HG02840 (cell line): Measurements from ENCODE around the gene FGF7.
"Not testable (repeated sequence)": the region's sequence is repeated elsewhere in the genome, so short reads cannot be mapped to it uniquely, and the experiment has no call there.

Experiments used
- ATAC-seq: cut with Tn5 transposase; IDR thresholded peaks from one replicate; pipeline ENCODE4 v1.9.1; 2021; ENCODE audit warnings: mild to moderate bottlenecking, moderate library complexity, moderate number of reproducible peaks; ENCODE audit not compliant: unreplicated experiment, low FRiP score

FGF7 gene

GRCh38 chr15:49423021-49423420 lies at the start of gene FGF7:
Gene FGF7, plus strand, starts transcription at chr15:49423242. Its CDS starts 1,056 bp downstream, at chr15:49424298.
- no peak for ATAC-seq

- no peak for ATAC-seq
These were observed 43.0 kb upstream of the FGF7 start for GRCh38 chr15:49379996-49380395.

GRCh38 chr15:49380912-49381311 lies 42.1 kb upstream of the FGF7 start:
- ATAC-seq, result no peak

- ATAC-seq, result no peak
These were observed 40.6 kb upstream of the FGF7 start for GRCh38 chr15:49382394-49382793.

GRCh38 chr15:49383266-49383665 lies 39.8 kb upstream of the FGF7 start:
- ATAC-seq, result no peak

GRCh38 chr15:49387471-49387870 lies 35.6 kb upstream of the FGF7 start:
- no peak for ATAC-seq

- ATAC-seq, result not testable (repeated sequence)
These were observed 20.3 kb upstream of the FGF7 start for GRCh38 chr15:49402515-49403296.

- no peak for ATAC-seq
These were observed 16.5 kb upstream of the FGF7 start for GRCh38 chr15:49406352-49407118.

GRCh38 chr15:49410641-49411040 lies 12.4 kb upstream of the FGF7 start:
- ATAC-seq, result no peak

- no peak for ATAC-seq
These were observed 10.2 kb upstream of the FGF7 start for GRCh38 chr15:49412797-49413196.

- no peak for ATAC-seq
These were observed 7.9 kb upstream of the FGF7 start for GRCh38 chr15:49415149-49415548.

GRCh38 chr15:49415638-49416037 lies 7.4 kb upstream of the FGF7 start:
- ATAC-seq, result no peak

- ATAC-seq, result no peak
These were observed 4.2 kb upstream of the FGF7 start for GRCh38 chr15:49418811-49419210.

GRCh38 chr15:49421991-49422390 lies 1.1 kb upstream of the FGF7 start:
- no peak for ATAC-seq

- ATAC-seq, result no peak
These were observed 984 bp downstream of the FGF7 start for GRCh38 chr15:49423901-49424550.

- ATAC-seq, result no peak
These were observed 1.9 kb downstream of the FGF7 start for GRCh38 chr15:49424954-49425353.

GRCh38 chr15:49427372-49427771 lies 4.3 kb downstream of the FGF7 start:
- ATAC-seq, result no peak

- no peak for ATAC-seq
These were observed 5.5 kb downstream of the FGF7 start for GRCh38 chr15:49428409-49429095.

- ATAC-seq, result no peak
These were observed 7.0 kb downstream of the FGF7 start for GRCh38 chr15:49430046-49430445.

- no peak for ATAC-seq
These were observed 12.1 kb downstream of the FGF7 start for GRCh38 chr15:49435174-49435573.

GRCh38 chr15:49436751-49437150 lies 13.7 kb downstream of the FGF7 start:
- ATAC-seq, result no peak
